RCC 7860 (cell line): ENCODE results near the gene OR52N2.
A peak's percentile ranks its signal among the peaks of the same experiment; 100 is the strongest.

ENCODE experiments used
- DNase-seq: peaks from one replicate; pipeline ENCODE4 v3.0.0-alpha.2; 2015; ENCODE audit warnings: low spot score
- FAIRE-seq: peaks from 2 replicates; lab custom pipeline; 2012; peaks lifted over from hg19 to GRCh38; lab: Jason Lieb, UNC

OR52N2 gene

DNA sequence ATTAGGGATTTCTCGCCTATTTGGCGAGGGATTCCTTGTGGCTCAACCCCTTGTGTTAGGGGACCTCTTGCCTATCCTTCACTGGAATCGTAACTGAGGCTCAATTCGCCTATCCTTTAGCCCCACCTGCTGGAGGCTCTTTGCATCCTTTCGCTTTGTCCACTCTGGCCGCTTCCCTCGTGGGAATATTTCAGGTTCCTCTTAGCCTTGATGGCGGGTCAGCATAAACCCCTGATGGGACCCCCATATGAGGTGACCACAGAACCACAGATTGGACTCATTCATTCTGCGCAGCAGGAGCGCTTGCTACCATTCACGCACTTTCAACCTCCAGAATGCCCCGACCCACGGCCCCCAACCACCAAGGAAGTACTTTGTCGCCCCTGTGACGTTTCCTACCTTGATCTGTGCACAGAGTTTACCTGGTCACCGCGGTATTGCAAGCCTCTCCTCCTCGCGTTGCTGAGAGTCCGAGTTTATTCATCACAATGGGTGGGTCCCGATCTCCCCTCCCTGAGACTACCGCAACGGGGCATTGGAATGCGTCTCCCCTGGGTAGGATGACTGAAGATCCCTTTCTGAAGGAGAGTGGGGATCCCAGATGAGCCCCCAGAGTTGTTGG lies at the start of gene OR52N2:
Gene OR52N2, plus strand, starts transcription at position 425 of the 622 bp plus-strand sequence. CDS start 11,412 bp downstream, outside the sequence.
- no peak for FAIRE-seq

DNA sequence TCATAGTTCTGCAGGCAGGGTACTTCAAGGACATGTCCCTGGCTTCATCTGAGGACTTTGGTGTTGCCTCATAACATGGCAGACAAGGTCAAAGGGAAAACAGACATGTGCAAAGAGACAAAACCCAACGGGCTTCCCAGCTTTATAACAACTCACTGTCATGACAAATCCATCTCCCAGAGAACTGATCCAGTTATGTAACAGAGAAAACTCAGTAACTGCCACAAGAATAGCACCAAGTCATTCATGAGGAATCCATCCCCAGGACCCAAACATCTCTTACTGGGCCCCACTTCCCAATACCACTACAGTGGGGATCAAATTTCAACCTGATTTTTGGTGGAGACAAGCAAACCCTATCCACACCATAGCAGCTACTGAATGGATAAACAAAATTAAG lies 41.7 kb upstream of the OR52N2 start:
- FAIRE-seq = no peak

More for the DNA sequence above, at the start of gene OR52N2:
- DNase-seq = peak; percentile 16

GRCh38 chr11:5783255-5783654 lies 25.5 kb upstream of the OR52N2 start, which contains the start of gene OR52N5:
Gene OR52N5, minus strand, starts transcription at chr11:5783355. Its CDS starts 4,721 bp downstream, at chr11:5778634.
- FAIRE-seq (no peak), DNase-seq (no peak)

More for the DNA sequence above, 41.7 kb upstream of the OR52N2 start:
- DNase-seq = no peak

DNA sequence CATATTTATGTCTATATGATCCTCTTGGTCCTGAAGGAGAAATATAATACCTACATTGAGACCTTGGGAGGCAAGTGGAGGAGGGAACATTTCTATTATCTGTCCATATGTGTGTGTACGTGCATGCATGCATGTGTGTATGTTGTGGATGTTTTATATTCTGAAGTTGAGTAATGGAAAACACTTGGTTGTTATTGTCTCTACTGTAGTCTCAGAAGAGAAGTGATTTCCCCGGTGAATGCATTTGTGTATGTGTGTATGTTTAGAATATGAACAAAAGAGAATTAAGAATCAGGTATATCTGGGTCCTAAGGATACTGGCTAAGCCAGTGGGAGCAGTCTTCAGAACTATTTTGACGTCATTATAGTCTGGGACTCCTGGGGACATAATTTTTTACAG lies 17.6 kb upstream of the OR52N2 start, which contains the start of gene OR52N1:
Gene OR52N1, minus strand, starts transcription at position 101 of the 400 bp plus-strand sequence. CDS start 2,449 bp downstream, outside the sequence.
- FAIRE-seq (no peak), DNase-seq (no peak)

GRCh38 chr11:5796541-5796940 lies 12.2 kb upstream of the OR52N2 start:
- DNase-seq = no peak
- FAIRE-seq = no peak

DNA sequence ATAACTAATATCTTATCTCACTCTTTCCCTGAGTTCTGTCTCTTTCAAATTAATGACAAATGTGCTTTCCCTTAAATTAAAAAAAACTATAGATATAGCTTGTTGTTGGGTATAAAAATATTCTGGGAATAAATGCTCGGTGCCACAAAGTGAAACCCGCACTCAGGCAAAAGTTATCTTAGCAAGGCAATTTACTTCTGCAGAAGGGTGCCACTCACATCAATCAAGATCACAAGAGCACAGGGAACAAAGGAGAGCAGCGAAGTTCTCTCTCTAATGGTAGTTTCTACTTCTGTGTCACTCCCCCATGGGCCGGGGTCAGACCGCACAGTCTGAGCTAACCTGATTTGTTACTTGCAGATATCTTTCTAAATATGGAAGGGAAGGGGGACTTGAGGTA lies 4.7 kb upstream of the OR52N2 start:
- no peak for FAIRE-seq
- no peak for DNase-seq

- no peak for DNase-seq
- FAIRE-seq = no peak
Measured at GRCh38 chr11:5807580-5807979, 1.1 kb upstream of the OR52N2 start.

GRCh38 chr11:5809122-5809519 lies 397 bp downstream of the OR52N2 start:
- DNase-seq = no peak
- no peak for FAIRE-seq

GRCh38 chr11:5809905-5810795 lies 1.4 kb downstream of the OR52N2 start:
- DNase-seq = no peak
- FAIRE-seq = no peak

DNA sequence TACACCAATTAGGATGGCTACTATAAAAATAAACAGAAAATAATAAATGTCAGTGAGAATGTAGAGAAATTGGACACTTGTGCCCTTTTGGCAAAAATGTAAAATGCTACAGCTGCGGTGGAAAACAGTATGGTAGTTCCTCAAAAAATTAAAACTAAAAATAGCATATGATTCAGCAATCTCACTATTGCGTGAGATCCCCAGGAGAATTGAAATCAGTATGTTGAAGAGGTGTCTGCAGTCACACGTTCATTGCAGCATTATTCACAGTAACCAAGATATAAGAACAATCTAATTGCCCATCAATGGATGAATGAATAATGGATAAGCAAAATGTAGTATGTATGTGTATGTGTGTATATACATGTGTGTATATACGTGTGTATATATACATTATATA lies 6.8 kb downstream of the OR52N2 start:
- no peak for FAIRE-seq
- DNase-seq = no peak

- FAIRE-seq (no peak), DNase-seq (no peak)
Measured at GRCh38 chr11:5818245-5818886, 9.6 kb downstream of the OR52N2 start.

DNA sequence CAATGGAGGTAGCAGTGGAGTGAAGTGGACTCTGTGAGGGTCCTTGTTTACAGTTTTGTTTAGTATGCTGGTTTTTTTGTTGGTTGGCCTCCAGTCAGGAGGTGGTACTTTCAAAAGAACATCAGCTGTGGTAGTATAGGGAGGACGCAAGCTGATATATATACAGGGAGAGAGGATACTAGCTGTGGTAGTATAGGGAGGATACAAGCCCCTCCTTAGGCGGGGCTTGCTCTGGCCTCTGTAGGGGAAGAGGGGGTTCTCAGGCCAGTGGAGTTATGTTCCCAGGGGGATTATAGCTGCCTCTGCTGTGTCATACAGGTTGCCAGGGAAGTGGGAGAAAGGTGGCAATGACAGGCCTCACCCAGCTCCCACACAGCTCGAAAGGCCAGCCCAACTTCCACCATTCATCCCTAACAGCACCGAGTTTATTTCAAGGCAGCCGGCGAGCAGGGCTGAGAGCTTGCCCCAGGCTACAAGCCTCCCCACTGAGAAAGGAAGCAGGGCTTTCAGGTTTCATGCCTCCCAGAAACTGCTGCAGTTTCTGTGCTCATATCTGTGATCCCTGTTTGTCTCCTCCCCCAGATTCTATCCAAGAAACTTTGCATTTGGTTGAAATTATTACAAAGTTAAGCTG lies 22.6 kb downstream of the OR52N2 start:
- no peak for DNase-seq
- FAIRE-seq = no peak

- no peak for FAIRE-seq
- no peak for DNase-seq
Measured at GRCh38 chr11:5833446-5833845, 24.7 kb downstream of the OR52N2 start.

GRCh38 chr11:5837695-5838094 lies 29.0 kb downstream of the OR52N2 start:
- DNase-seq = no peak
- FAIRE-seq = no peak

DNA sequence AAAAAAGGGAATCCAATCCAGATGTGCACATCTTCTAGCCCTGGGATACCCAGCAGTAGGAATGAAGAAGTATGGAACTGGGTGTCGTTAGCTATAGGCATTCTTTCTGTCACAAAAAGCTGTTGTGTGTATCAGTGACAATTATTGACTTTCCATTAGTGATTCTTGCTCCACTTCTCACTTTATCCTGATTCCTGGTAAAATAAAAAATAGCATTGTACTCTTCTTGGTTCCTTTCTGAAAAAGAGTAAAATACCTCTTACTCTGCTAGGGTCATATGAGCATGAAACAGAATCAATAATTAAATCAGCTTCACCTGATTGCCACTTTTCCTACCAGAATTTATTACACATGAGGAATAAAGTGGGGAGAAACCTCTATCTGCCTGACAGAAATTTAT lies 33.1 kb downstream of the OR52N2 start, which contains the start of gene OR52E6:
Gene OR52E6, minus strand, starts transcription at position 101 of the 400 bp plus-strand sequence. Its CDS starts 0 bp downstream, at position 101.
- DNase-seq = no peak
- FAIRE-seq = no peak

GRCh38 chr11:5846701-5847100 lies 38.0 kb downstream of the OR52N2 start:
- DNase-seq = no peak
- no peak for FAIRE-seq

GRCh38 chr11:5847711-5848110 lies 39.0 kb downstream of the OR52N2 start:
- FAIRE-seq (no peak), DNase-seq (no peak)

DNA sequence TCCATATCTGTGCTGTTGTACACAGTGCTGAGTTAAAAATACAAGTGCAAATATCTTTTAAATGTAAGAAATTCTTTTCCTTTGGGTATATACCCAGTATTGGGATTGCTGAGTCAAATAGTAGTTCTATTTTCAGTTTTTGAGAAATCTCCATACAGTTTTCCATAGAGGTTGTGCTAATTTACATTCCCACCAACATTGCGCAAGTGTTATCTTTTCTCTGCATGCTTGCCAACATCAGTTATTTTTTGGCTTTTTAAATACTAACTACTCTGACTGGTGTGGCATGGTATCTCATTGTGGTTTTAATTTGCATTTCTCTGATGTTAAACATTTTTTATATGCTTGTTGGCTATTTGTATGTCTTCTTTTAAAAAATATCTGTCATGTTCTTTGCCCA lies 42.3 kb downstream of the OR52N2 start:
- FAIRE-seq (no peak), DNase-seq (no peak)

DNA sequence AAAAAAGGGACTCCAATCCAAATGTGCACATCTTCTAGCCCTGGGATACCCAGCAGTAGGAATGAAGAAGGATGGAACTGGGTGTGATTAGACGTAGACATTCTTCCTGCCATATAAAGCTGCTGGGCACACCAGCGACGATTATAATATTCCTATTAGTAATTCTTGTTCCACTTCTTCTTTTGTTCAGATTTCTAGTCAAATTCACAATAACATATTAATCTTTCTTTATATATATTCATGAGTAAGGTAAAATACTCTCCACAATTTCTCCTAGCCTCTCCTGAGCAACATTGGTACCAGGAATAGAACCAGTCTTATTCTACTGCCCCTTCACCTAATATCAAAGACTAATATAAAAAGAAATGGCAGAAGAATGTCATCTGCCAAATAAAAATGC lies 48.9 kb downstream of the OR52N2 start, which contains the start of gene OR52E8:
Gene OR52E8, minus strand, starts transcription at position 101 of the 400 bp plus-strand sequence. Its CDS starts 0 bp downstream, at position 101.
- DNase-seq (no peak), FAIRE-seq (no peak)

GRCh38 chr11:5865826-5866225 lies 57.1 kb downstream of the OR52N2 start:
- DNase-seq (no peak), FAIRE-seq (no peak)
